Mesendoderm (in vitro differentiated cells): ENCODE data around the gene TEX44.

Experiments
- DNase-seq: peaks from one replicate; pipeline ENCODE4 v3.0.0; 2013
- H2AK5ac ChIP-seq: 2 replicates; pipeline ENCODE4 v1.6.1; 2013; ENCODE audit warnings: low read length, inconsistent platforms
- H2BK120ac ChIP-seq: 2 replicates; pipeline ENCODE4 v1.6.1; 2013; ENCODE audit warnings: low read depth, mild to moderate bottlenecking, low read length, moderate library complexity, mixed read lengths
- H2BK15ac ChIP-seq: replicated peaks from 2 replicates; pipeline ENCODE4 v1.6.1; 2013; ENCODE audit warnings: low read depth, mild to moderate bottlenecking, moderate library complexity
- H2BK5ac ChIP-seq: 2 replicates; pipeline ENCODE4 v1.6.1; 2013; ENCODE audit warnings: low read length, inconsistent platforms
- H3K18ac ChIP-seq: 2 replicates; pipeline ENCODE4 v1.6.1; 2013; ENCODE audit warnings: mild to moderate bottlenecking, low read length, mixed read lengths
- H3K23ac ChIP-seq: one replicate; pipeline ENCODE4 v1.6.1; 2013; ENCODE audit warnings: low read length
- H3K27ac ChIP-seq: 2 replicates; pipeline ENCODE4 v1.5.1; 2013; ENCODE audit warnings: low read depth, mild to moderate bottlenecking, inconsistent platforms, low read length, moderate library complexity
- H3K27me3 ChIP-seq: 2 replicates; pipeline ENCODE4 v1.6.1; 2013; ENCODE audit warnings: low read length, control low read depth, mild to moderate bottlenecking, inconsistent platforms; ENCODE audit not compliant: insufficient read depth, poor library complexity
- H3K36me3 ChIP-seq: 2 replicates; pipeline ENCODE4 v1.6.1; 2013; ENCODE audit warnings: low read length, inconsistent platforms; ENCODE audit not compliant: control insufficient read depth, insufficient read depth
- H3K4ac ChIP-seq: one replicate; pipeline ENCODE4 v1.6.1; 2013; ENCODE audit warnings: low read depth, mild to moderate bottlenecking, low read length, moderate library complexity
- H3K4me1 ChIP-seq: 2 replicates; pipeline ENCODE4 v1.6.1; 2013; ENCODE audit warnings: low read depth, low read length, inconsistent platforms; ENCODE audit not compliant: control insufficient read depth
- H3K4me2 ChIP-seq: 2 replicates; pipeline ENCODE4 v1.6.1; 2013; ENCODE audit warnings: low read length
- H3K4me3 ChIP-seq: 2 replicates; pipeline ENCODE4 v1.5.1; 2013; ENCODE audit warnings: mild to moderate bottlenecking, low read length
- H3K56ac ChIP-seq: one replicate; pipeline ENCODE4 v1.6.1; 2013; ENCODE audit warnings: low read length
- H3K79me1 ChIP-seq: 2 replicates; pipeline ENCODE4 v1.6.1; 2013; ENCODE audit warnings: low read length, inconsistent platforms
- H3K79me2 ChIP-seq: 2 replicates; pipeline ENCODE4 v1.6.1; 2013; ENCODE audit warnings: mild to moderate bottlenecking, low read length; ENCODE audit not compliant: control insufficient read depth, insufficient read depth
- H3K9ac ChIP-seq: 2 replicates; pipeline ENCODE4 v1.6.1; 2013; ENCODE audit warnings: low read length, inconsistent platforms
- H4K5ac ChIP-seq: one replicate; pipeline ENCODE4 v1.6.1; 2013; ENCODE audit warnings: low read length
- H4K8ac ChIP-seq: one replicate; pipeline ENCODE4 v1.6.1; 2013; ENCODE audit warnings: low read depth, mild to moderate bottlenecking, control low read depth, low read length, moderate library complexity
- WGBS: extraction: QIAGEN DNeasy Blood & Tissue Kit; methylation state at CpG from one replicate; pipeline ENCODE4 v1.1.7; 2013; ENCODE audit warnings: low lambda C conversion rate, missing lambda C conversion rate; ENCODE audit not compliant: insufficient coverage; ENCODE audit errors: extremely low coverage; 5-methylcytosine and 5-hydroxymethylcytosine counted together

Gene TEX44

DNA sequence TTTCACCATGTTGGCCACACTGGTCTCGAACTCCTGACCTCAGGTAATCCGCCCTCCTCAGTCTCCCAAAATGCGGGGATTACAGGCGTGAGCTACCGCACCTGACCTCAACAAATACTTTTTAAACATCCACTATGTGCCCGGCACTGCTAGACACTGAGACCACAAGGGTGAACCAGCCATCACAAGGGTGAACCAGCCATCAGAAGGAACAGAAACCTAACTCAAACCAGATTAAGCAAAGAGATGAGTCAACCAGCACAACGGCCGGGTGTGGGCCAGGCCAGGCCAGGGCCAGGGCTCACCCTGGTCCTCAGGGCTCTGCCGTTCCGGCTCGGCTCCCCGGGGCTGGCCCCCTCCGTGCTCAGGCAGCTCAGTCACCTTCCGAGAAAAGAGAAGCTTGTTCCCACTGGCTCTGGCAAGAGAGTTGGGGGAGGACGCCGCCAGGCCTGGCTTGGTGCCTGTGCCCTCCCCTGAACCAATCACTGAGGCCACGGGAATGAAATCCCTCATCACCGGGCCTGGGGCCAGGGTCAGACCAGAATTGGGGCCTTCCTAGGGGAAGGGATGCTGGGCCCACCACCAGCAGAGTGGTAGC is 4.4 kb downstream of the TEX44 start:
- Histone ChIP-seq H3K4ac (no peak overlapping the region), H3K23ac (no peak overlapping the region), H4K8ac (no peak overlapping the region), H4K5ac (no peak overlapping the region), H3K36me3 (no peaks in the 10 kb centered on the region), H2BK120ac (no peak overlapping the region), H3K56ac (peak overlapping the region; percentile 22), H3K27me3 (no peaks in the 10 kb centered on the region), H3K27ac (no peak overlapping the region), H3K9ac (no peak overlapping the region), H3K4me3 (no peak overlapping the region), H2BK15ac (no peak overlapping the region), H3K79me1 (no peaks in the 10 kb centered on the region), H2BK5ac (no peak overlapping the region), H3K79me2 (no peaks in the 10 kb centered on the region), H3K4me2 (no peak overlapping the region), H3K4me1 (peaks cover 6% of the 10 kb centered on the region), H3K18ac (no peak overlapping the region), H2AK5ac (no peak overlapping the region)
- no peak for DNase-seq
- WGBS, result no CpG with 5 or more reads among the region's 18 CpGs

GRCh38 chr2:231597627-231598026 is 5.0 kb downstream of the TEX44 start:
- no CpG with 5 or more reads among the region's 8 CpGs for WGBS
- no peak overlapping the region for H3K56ac ChIP-seq

DNA sequence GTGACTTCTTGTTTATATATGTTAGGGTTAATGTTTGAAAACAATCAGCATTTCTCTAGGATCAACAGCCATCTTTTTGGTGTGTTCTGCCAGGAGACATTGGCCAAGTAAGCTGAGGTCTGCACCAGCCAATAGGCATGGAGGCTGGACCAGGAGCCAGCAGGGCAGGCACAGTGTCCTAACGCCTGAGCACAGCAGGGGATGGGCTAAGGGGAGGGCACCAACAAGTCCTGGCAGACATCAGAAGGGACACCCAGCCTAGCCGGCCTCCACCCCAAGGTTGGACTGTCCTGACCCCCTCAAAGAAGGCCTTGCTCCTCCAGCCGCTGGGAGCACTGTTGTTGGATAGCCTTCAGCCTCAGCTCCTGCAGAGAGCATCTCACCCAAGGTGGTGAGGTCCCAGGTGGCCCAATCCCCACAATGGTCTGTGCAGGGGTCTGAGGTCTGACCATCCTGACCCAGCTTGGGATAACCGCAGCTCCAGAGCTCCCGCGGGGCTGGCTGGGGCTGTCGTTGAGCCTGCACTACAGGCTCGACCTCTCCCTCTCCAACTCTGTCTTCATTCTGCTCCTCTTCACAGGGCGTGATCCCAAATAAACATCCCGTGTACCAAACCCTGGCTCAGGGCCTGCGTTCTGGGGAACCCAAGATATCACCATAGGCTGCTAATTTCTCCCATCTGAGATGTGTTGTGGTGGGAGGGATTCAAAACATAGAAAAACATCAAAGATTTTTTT is 8.1 kb downstream of the TEX44 start:
- H3K4ac ChIP-seq, result no peak overlapping the region
- H2BK120ac ChIP-seq, result no peak overlapping the region
- no peak overlapping the region for H2AK5ac ChIP-seq
- no peak overlapping the region for H3K23ac ChIP-seq
- peaks cover 4% of the 10 kb centered on the region for H3K4me1 ChIP-seq
- peak overlapping the region; percentile 77 for H3K56ac ChIP-seq
- H3K79me1 ChIP-seq, result no peaks in the 10 kb centered on the region
- H3K79me2 ChIP-seq, result no peaks in the 10 kb centered on the region
- H2BK5ac ChIP-seq, result no peak overlapping the region
- no peak overlapping the region for H3K9ac ChIP-seq
- no peak overlapping the region for H3K27ac ChIP-seq
- no peak overlapping the region for H3K4me3 ChIP-seq
- H2BK15ac ChIP-seq, result no peak overlapping the region
- H3K18ac ChIP-seq, result no peak overlapping the region
- no peaks in the 10 kb centered on the region for H3K27me3 ChIP-seq
- DNase-seq, result no peak
- no CpG with 5 or more reads among the region's 11 CpGs for WGBS
- H4K8ac ChIP-seq, result no peak overlapping the region
- no peaks in the 10 kb centered on the region for H3K36me3 ChIP-seq
- no peak overlapping the region for H3K4me2 ChIP-seq
- no peak overlapping the region for H4K5ac ChIP-seq

More at GRCh38 chr2:231597627-231598026, 5.0 kb downstream of the TEX44 start:
- H3K4me2 ChIP-seq, result no peak overlapping the region
- H2BK15ac ChIP-seq, result no peak overlapping the region
- no peak overlapping the region for H2BK120ac ChIP-seq
- H3K4me3 ChIP-seq, result no peak overlapping the region
- H4K8ac ChIP-seq, result no peak overlapping the region
- H3K18ac ChIP-seq, result no peak overlapping the region
- H3K79me2 ChIP-seq, result no peaks in the 10 kb centered on the region
- H4K5ac ChIP-seq, result no peak overlapping the region
- DNase-seq, result no peak
- no peak overlapping the region for H2AK5ac ChIP-seq
- H3K4ac ChIP-seq, result no peak overlapping the region
- H3K9ac ChIP-seq, result no peak overlapping the region
- H3K27me3 ChIP-seq, result no peaks in the 10 kb centered on the region
- no peaks in the 10 kb centered on the region for H3K79me1 ChIP-seq
- H2BK5ac ChIP-seq, result no peak overlapping the region
- no peak overlapping the region for H3K27ac ChIP-seq
- H3K23ac ChIP-seq, result no peak overlapping the region
- peaks cover 6% of the 10 kb centered on the region for H3K4me1 ChIP-seq
- H3K36me3 ChIP-seq, result no peaks in the 10 kb centered on the region

GRCh38 chr2:231601356-231602229 is 8.9 kb downstream of the TEX44 start:
- H2AK5ac ChIP-seq, result no peak overlapping the region
- no peak overlapping the region for H2BK15ac ChIP-seq
- peak overlapping the region; percentile 48 for H2BK5ac ChIP-seq
- peak; percentile 95 for DNase-seq
- H4K5ac ChIP-seq, result no peak overlapping the region
- peak overlapping the region; percentile 77 for H3K56ac ChIP-seq
- peak overlapping the region; percentile 49 for H3K9ac ChIP-seq
- H4K8ac ChIP-seq, result no peak overlapping the region
- no peaks in the 10 kb centered on the region for H3K27me3 ChIP-seq
- peaks cover 4% of the 10 kb centered on the region for H3K4me1 ChIP-seq
- no CpG with 5 or more reads among the region's 12 CpGs for WGBS
- H3K27ac ChIP-seq, result no peak overlapping the region
- H3K23ac ChIP-seq, result no peak overlapping the region
- no peak overlapping the region for H3K4me2 ChIP-seq
- no peak overlapping the region for H3K18ac ChIP-seq
- H3K79me2 ChIP-seq, result no peaks in the 10 kb centered on the region
- H3K79me1 ChIP-seq, result no peaks in the 10 kb centered on the region
- no peaks in the 10 kb centered on the region for H3K36me3 ChIP-seq
- H3K4ac ChIP-seq, result no peak overlapping the region
- H3K4me3 ChIP-seq, result no peak overlapping the region
- no peak overlapping the region for H2BK120ac ChIP-seq

DNA sequence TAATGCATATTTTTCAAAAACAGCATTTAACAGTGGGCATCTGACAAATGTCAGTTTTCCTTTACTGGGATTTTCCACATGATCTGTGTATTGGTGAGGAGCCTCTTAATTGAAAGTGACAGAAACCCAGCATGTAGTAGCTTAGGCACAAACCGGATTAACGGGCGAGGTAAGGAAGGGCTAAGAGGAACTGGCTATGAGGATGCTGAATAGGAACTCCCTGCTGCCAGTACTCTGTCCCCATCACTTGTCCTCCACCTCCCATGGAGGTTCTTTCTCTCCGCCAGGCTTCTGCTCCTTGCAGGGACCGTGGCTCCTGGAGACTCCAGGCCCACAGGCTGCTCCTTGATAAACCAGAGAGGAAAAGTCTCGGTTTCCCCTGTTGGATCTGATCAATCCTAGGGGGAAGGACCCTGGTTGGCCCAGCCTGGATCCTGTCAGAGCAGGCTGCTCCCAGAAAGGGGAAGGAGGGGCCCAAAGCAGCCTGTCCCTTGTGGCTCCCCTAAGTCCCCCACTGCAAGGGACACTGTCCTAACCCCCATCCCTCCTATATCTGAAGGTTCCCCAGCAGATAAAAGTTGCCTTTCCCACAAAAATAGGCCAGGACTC is 10.3 kb downstream of the TEX44 start:
- no peak overlapping the region for H3K9ac ChIP-seq
- H3K36me3 ChIP-seq, result no peaks in the 10 kb centered on the region
- H2BK5ac ChIP-seq, result no peak overlapping the region
- H3K4ac ChIP-seq, result no peak overlapping the region
- H3K4me1 ChIP-seq, result peaks cover 4% of the 10 kb centered on the region
- no CpG with 5 or more reads among the region's 6 CpGs for WGBS
- H4K5ac ChIP-seq, result no peak overlapping the region
- H3K79me1 ChIP-seq, result no peaks in the 10 kb centered on the region
- no peaks in the 10 kb centered on the region for H3K79me2 ChIP-seq
- no peak overlapping the region for H3K23ac ChIP-seq
- H3K27me3 ChIP-seq, result no peaks in the 10 kb centered on the region
- no peak overlapping the region for H2BK15ac ChIP-seq
- H3K4me2 ChIP-seq, result no peak overlapping the region
- no peak overlapping the region for H3K27ac ChIP-seq
- DNase-seq, result no peak
- no peak overlapping the region for H3K18ac ChIP-seq
- no peak overlapping the region for H3K4me3 ChIP-seq
- H2AK5ac ChIP-seq, result no peak overlapping the region
- no peak overlapping the region for H3K56ac ChIP-seq
- H4K8ac ChIP-seq, result no peak overlapping the region
- no peak overlapping the region for H2BK120ac ChIP-seq
